ENCODE measurements around the gene CDH23.

The CDH23 gene

GRCh38 chr10:71572962-71573361 is 176.2 kb downstream of the CDH23 start:
- DNase-seq: no peak

- no peak for DNase-seq
Measured at GRCh38 chr10:71573562-71574518, 177.1 kb downstream of the CDH23 start.

GRCh38 chr10:71575451-71575850 is 178.7 kb downstream of the CDH23 start:
- no peak for DNase-seq

- no peak for DNase-seq
Measured at GRCh38 chr10:71575934-71576801, 179.4 kb downstream of the CDH23 start.

GRCh38 chr10:71576842-71577241 is 180.1 kb downstream of the CDH23 start:
- no peak for DNase-seq

- DNase-seq: no peak
Measured at GRCh38 chr10:71577345-71577744, 180.6 kb downstream of the CDH23 start.

GRCh38 chr10:71578069-71578468 is 181.3 kb downstream of the CDH23 start:
- DNase-seq: no peak

- no peak for DNase-seq
Measured at GRCh38 chr10:71579668-71580067, 182.9 kb downstream of the CDH23 start.

GRCh38 chr10:71580415-71580814 is 183.7 kb downstream of the CDH23 start:
- no peak for DNase-seq

- DNase-seq: no peak
Measured at GRCh38 chr10:71580926-71581325, 184.2 kb downstream of the CDH23 start.

GRCh38 chr10:71581376-71581775 is 184.7 kb downstream of the CDH23 start:
- DNase-seq: no peak

- DNase-seq: no peak
Measured at GRCh38 chr10:71582019-71582418, 185.3 kb downstream of the CDH23 start.

- no peak for DNase-seq
Measured at GRCh38 chr10:71582506-71583475, 186.1 kb downstream of the CDH23 start.

GRCh38 chr10:71584461-71584860 is 187.7 kb downstream of the CDH23 start:
- no peak for DNase-seq

- DNase-seq: no peak
Measured at GRCh38 chr10:71584902-71585563, 188.3 kb downstream of the CDH23 start.

- no peak for DNase-seq
Measured at GRCh38 chr10:71585564-71586290, 189.0 kb downstream of the CDH23 start.

GRCh38 chr10:71587941-71588573 is 191.3 kb downstream of the CDH23 start:
- no peak for DNase-seq

- DNase-seq: no peak
Measured at GRCh38 chr10:71588685-71589084, 192.0 kb downstream of the CDH23 start.

GRCh38 chr10:71589617-71590551 is 193.2 kb downstream of the CDH23 start:
- DNase-seq: no peak
